SK-N-SH (cell line): ENCODE data around the gene THY1. TPM values are rescaled to one million over a fixed set of nuclear protein-coding genes. Genes with fewer than 3 reads are reported as not detected.

Experiments
- CTCF ChIA-PET: fragments of 300-600, 350-600 bp; formaldehyde crosslinking; extraction: SDS; loops from one replicate; lab custom pipeline; 2021; lab: Yijun Ruan, JAX
- POLR2A ChIA-PET: fragments of 350-600 bp; sonication (Branson Sonifier 250); formaldehyde crosslinking; extraction: SDS; loops from one replicate; lab custom pipeline; 2020; ENCODE audit warnings: antibody characterized with exemption, inconsistent platforms; lab: Yijun Ruan, JAX
- DNase-seq: peaks from one replicate; pipeline ENCODE4 v3.0.0; 2012
- H2AFZ ChIP-seq: fragments of 200-600 bp; sonication (generic); 2 replicates; pipeline ENCODE4 v1.8.1; 2016; ENCODE audit warnings: antibody characterized with exemption, mild to moderate bottlenecking, low read depth
- H3F3A ChIP-seq: fragments of 200-600 bp; sonication (generic); replicated peaks from 2 replicates; pipeline ENCODE3; 2016; ENCODE audit warnings: antibody characterized with exemption, mild to moderate bottlenecking; ENCODE audit not compliant: insufficient read depth
- H3K27ac ChIP-seq, 2 experiments: fragments of 200-500 bp in 1 of 2; fragments of 200-600 bp in 1 of 2; sonication (Bioruptor generic) in 1 of 2; sonication (generic), shearing (Covaris generic) in 1 of 2; 2 replicates each; pipeline versions ENCODE4 v1.5.1 to v1.6.1; 2014 to 2016; ENCODE audit warnings: low read depth in 2 of 2, inconsistent platforms in 1 of 2, low read length in 1 of 2, mild to moderate bottlenecking in 1 of 2, mixed read lengths in 1 of 2
- H3K27me3 ChIP-seq: fragments of 200-600 bp; sonication (generic), shearing (Covaris generic); 2 replicates; pipeline ENCODE4 v1.6.1; 2016; ENCODE audit warnings: mixed run types; ENCODE audit not compliant: insufficient read depth
- H3K36me3 ChIP-seq, 2 experiments: fragments of 200-500 bp in 1 of 2; fragments of 200-600 bp in 1 of 2; sonication (Bioruptor generic) in 1 of 2; sonication (generic) in 1 of 2; replicated peaks in 1 of 2; 2 replicates each; pipeline versions ENCODE3 to v1.5.1; 2014 to 2016; ENCODE audit warnings: low read length in 1 of 2, mild to moderate bottlenecking in 1 of 2; ENCODE audit not compliant: insufficient read depth in 2 of 2, control insufficient read depth in 1 of 2
- H3K4me1 ChIP-seq, 2 experiments: fragments of 200-500 bp in 1 of 2; fragments of 200-600 bp in 1 of 2; sonication (Bioruptor generic) in 1 of 2; sonication (generic), shearing (Covaris generic) in 1 of 2; 2 replicates each; pipeline versions ENCODE4 v1.5.1 to v1.6.1; 2014 to 2016; ENCODE audit warnings: low read depth in 1 of 2, low read length in 1 of 2, mixed run types in 1 of 2; ENCODE audit not compliant: insufficient read depth in 2 of 2, control insufficient read depth in 1 of 2
- H3K4me2 ChIP-seq: fragments of 200-600 bp; sonication (generic), shearing (Covaris generic); 2 replicates; pipeline ENCODE4 v1.6.1; 2017; ENCODE audit warnings: mixed run types
- H3K4me3 ChIP-seq, 2 experiments: fragments of 200-500 bp in 1 of 2; fragments of 200-600 bp in 1 of 2; sonication (Bioruptor generic) in 1 of 2; sonication (generic), shearing (Covaris generic) in 1 of 2; 2 replicates each; pipeline versions ENCODE4 v1.5.1 to v1.8.1; 2014 to 2016; ENCODE audit warnings: low read depth in 2 of 2, inconsistent platforms in 1 of 2, low read length in 1 of 2, mild to moderate bottlenecking in 1 of 2, mixed read lengths in 1 of 2, moderate library complexity in 1 of 2
- H3K79me2 ChIP-seq: fragments of 200-600 bp; sonication (generic); 2 replicates; pipeline ENCODE4 v1.8.1; 2017; ENCODE audit warnings: mild to moderate bottlenecking; ENCODE audit not compliant: insufficient read depth
- H3K9ac ChIP-seq: fragments of 200-600 bp; sonication (generic); 2 replicates; pipeline ENCODE4 v1.6.1; 2017; ENCODE audit warnings: mixed run types
- H3K9me2 ChIP-seq: fragments of 200-600 bp; sonication (generic); 2 replicates; pipeline ENCODE4 v1.6.1; 2017; ENCODE audit warnings: mixed run types
- H3K9me3 ChIP-seq: fragments of 200-600 bp; sonication (generic); 2 replicates; pipeline ENCODE4 v1.6.1; 2017; ENCODE audit warnings: mixed run types, mild to moderate bottlenecking, moderate library complexity
- H4K20me1 ChIP-seq: fragments of 200-600 bp; sonication (generic); 2 replicates; pipeline ENCODE4 v1.6.1; 2017; ENCODE audit warnings: mild to moderate bottlenecking, mixed run types; ENCODE audit not compliant: insufficient read depth
- CTCF ChIP-seq: fragments of 200-600 bp; sonication (generic); IDR thresholded peaks from 2 replicates; pipeline ENCODE4 v1.6.1; 2017; ENCODE audit warnings: antibody characterized with exemption, mild to moderate bottlenecking, moderate library complexity
- FOSL2 ChIP-seq: IDR thresholded peaks from 2 replicates; pipeline ENCODE4 v1.4.0; 2012; ENCODE audit warnings: low read depth, mild to moderate bottlenecking, moderate library complexity, borderline replicate concordance
- MEF2A ChIP-seq: IDR thresholded peaks from 2 replicates; pipeline ENCODE4 v1.4.0; 2012; ENCODE audit warnings: low read depth, borderline replicate concordance
- NRF1 ChIP-seq: IDR thresholded peaks from 2 replicates; pipeline ENCODE4 v1.6.1; 2012; ENCODE audit warnings: low read depth, mild to moderate bottlenecking, low read length
- PBX3 ChIP-seq: IDR thresholded peaks from 2 replicates; pipeline ENCODE4; 2012
- RAD21 ChIP-seq: IDR thresholded peaks from 2 replicates; pipeline ENCODE4 v1.6.1; 2012; ENCODE audit warnings: mild to moderate bottlenecking, low read length
- REST ChIP-seq: IDR thresholded peaks from 2 replicates; pipeline ENCODE4 v1.6.1; 2012; ENCODE audit warnings: mild to moderate bottlenecking, low read depth, low read length, moderate library complexity
- TCF12 ChIP-seq: IDR thresholded peaks from 2 replicates; pipeline ENCODE4 v1.4.0; 2012
- YY1 ChIP-seq: IDR thresholded peaks from 2 replicates; pipeline ENCODE4 v1.4.0; 2012; ENCODE audit warnings: low read depth, mild to moderate bottlenecking
- ZBTB33 ChIP-seq: IDR thresholded peaks from 2 replicates; pipeline ENCODE4 v1.4.0; 2012; ENCODE audit warnings: low read depth, borderline replicate concordance
- WGBS: methylation state at CpG from one replicate; pipeline ENCODE4 v1.1.6; 2017; ENCODE audit warnings: low lambda C conversion rate; 5-methylcytosine and 5-hydroxymethylcytosine counted together
- polyA plus RNA-seq, 3 experiments: library from polyadenylated mRNA; depleted of rRNA; stranded (reverse); fragments of >200 nt; gene quantifications; 2 replicates each; pipeline ENCODE4 v1.2.3, GENCODE V29; 2012

THY1 gene
- polyA plus RNA-seq, 1 of the 3 experiments (the other 2 are of a cell fraction), result 1,091 TPM

GRCh38 chr11:119460582-119460981 lies 37.6 kb upstream of the THY1 start:
- DNase-seq, result no peak
- POLR2A ChIA-PET, result no interaction called here

GRCh38 chr11:119460097-119460496 lies 37.1 kb upstream of the THY1 start:
- no peak overlapping the region for H3K9ac ChIP-seq
- H3K36me3 ChIP-seq, result no peaks in the 10 kb centered on the region
- ChIA-PET POLR2A (no interaction called here), CTCF (interaction anchor here (1.2 to 4.5 kb wide), 6 partner anchors 10 to 121 kb away, joined by 3 to 29 read pairs (median 9); no protein-coding TSS in a partner anchor)
- H3K4me3 ChIP-seq, result no peak overlapping the region
- no peaks in the 10 kb centered on the region for H3K9me3 ChIP-seq
- no peaks in the 10 kb centered on the region for H3K79me2 ChIP-seq
- 85% methylated on average over 9 of the region's 11 CpGs for WGBS
- peak overlapping the region; percentile 14; the same call in 1 of the 2 replicates for H3K4me2 ChIP-seq
- H2AFZ ChIP-seq, result peak overlapping the region; percentile 80; the same call in 1 of the 2 replicates
- peaks cover 8% of the 10 kb centered on the region for H3F3A ChIP-seq
- H3K27ac ChIP-seq, result peak overlapping the region in 1 of 2 experiments; percentile 79; a peak in 2 of 4 replicates
- H3K4me1 ChIP-seq, result peaks cover 10 to 19% of the 10 kb centered on the region in 2 experiments; a peak in 3 of 4 replicates
- no peaks in the 10 kb centered on the region for H3K9me2 ChIP-seq
- no peaks in the 10 kb centered on the region for H3K27me3 ChIP-seq
- DNase-seq, result no peak
- TF ChIP-seq PBX3 (no peak), CTCF (no peak), ZBTB33 (no peak), REST (no peak), RAD21 (no peak)
- no peaks in the 10 kb centered on the region for H4K20me1 ChIP-seq

More at GRCh38 chr11:119460582-119460981, 37.6 kb upstream of the THY1 start:
- peaks cover 10 to 19% of the 10 kb centered on the region in 2 experiments; a peak in 3 of 4 replicates for H3K4me1 ChIP-seq
- peak overlapping the region; percentile 14; the same call in 1 of the 2 replicates for H3K4me2 ChIP-seq
- no peak overlapping the region for H3K9ac ChIP-seq
- H3K79me2 ChIP-seq, result no peaks in the 10 kb centered on the region
- H3F3A ChIP-seq, result peaks cover 8% of the 10 kb centered on the region
- TF ChIP-seq NRF1 (no peak), MEF2A (no peak), FOSL2 (no peak), YY1 (no peak), TCF12 (0 out of 2 replicates have a peak, but pooled peaks have one; percentile 22)
- TF ChIP-seq, all 33 proteins: peak for 1
- no peaks in the 10 kb centered on the region for H4K20me1 ChIP-seq
- H3K9me3 ChIP-seq, result peaks cover 5% of the 10 kb centered on the region; the same call in 1 of the 2 replicates
- 49% methylated on average over 4 of the region's 4 CpGs for WGBS
- no peaks in the 10 kb centered on the region for H3K36me3 ChIP-seq
- no peaks in the 10 kb centered on the region for H3K27me3 ChIP-seq
- no peaks in the 10 kb centered on the region for H3K9me2 ChIP-seq
- peak overlapping the region in 1 of 2 experiments; percentile 79; a peak in 2 of 4 replicates for H3K27ac ChIP-seq
- H2AFZ ChIP-seq, result peak overlapping the region; percentile 80
- CTCF ChIA-PET, result interaction anchor here (1.4 to 4.5 kb wide), 5 partner anchors 14 to 122 kb away, joined by 3 to 29 read pairs (median 10); no protein-coding TSS in a partner anchor
- no peak overlapping the region for H3K4me3 ChIP-seq
